HepG2 (cell line): ENCODE data around the gene MEX3A. TPM values are rescaled to one million over a fixed set of nuclear protein-coding genes. Genes with fewer than 3 reads are reported as not detected.

Experiments
- AGO2 ChIP-seq: fragments of 200-400 bp; formaldehyde crosslinking; optimal IDR thresholded peaks from 2 replicates; pipeline ENCODE3; 2017; ENCODE audit warnings: mild to moderate bottlenecking, low read depth, low read length, moderate library complexity
- ARID5B ChIP-seq: IDR thresholded peaks from 2 replicates; pipeline ENCODE4 v1.4.0; 2020; ENCODE audit warnings: mild to moderate bottlenecking, missing genetic modification reagents
- ARNT ChIP-seq: fragments of 450-650 bp; IDR thresholded peaks from 2 replicates; pipeline ENCODE4 v1.6.1; 2017
- DNMT3B ChIP-seq: conservative IDR thresholded peaks from 2 replicates; pipeline ENCODE4 v1.6.1; 2016; ENCODE audit warnings: missing biosample characterization, control low read depth
- FLYWCH1 ChIP-seq: sonication (generic); formaldehyde crosslinking; IDR thresholded peaks from 2 replicates; pipeline ENCODE4 v1.8.1; 2023; ENCODE audit warnings: mild to moderate bottlenecking, missing genetic modification reagents
- IKZF1 ChIP-seq: fragments of 450-650 bp; IDR thresholded peaks from 2 replicates; pipeline ENCODE4 v1.7.1; 2016
- JUND ChIP-seq: sonication (generic); formaldehyde crosslinking; IDR thresholded peaks from 2 replicates; pipeline ENCODE4 v1.8.0; 2022; ENCODE audit warnings: mild to moderate bottlenecking, missing genetic modification reagents
- KDM1A ChIP-seq: IDR thresholded peaks from 2 replicates; pipeline ENCODE4 v1.6.1; 2016; ENCODE audit warnings: missing compliant biosample characterization
- MXD4 ChIP-seq: IDR thresholded peaks from 2 replicates; pipeline ENCODE4 v1.6.1; 2016; ENCODE audit warnings: mild to moderate bottlenecking, missing biosample characterization, missing genetic modification reagents
- MXI1 ChIP-seq: IDR thresholded peaks from 3 replicates; pipeline ENCODE4 v1.6.1; 2012; ENCODE audit warnings: low read depth, low read length, inconsistent platforms, borderline replicate concordance
- NCOA1 ChIP-seq: sonication (generic); formaldehyde crosslinking; IDR thresholded peaks from 2 replicates; pipeline ENCODE4 v1.9.0; 2021; ENCODE audit warnings: missing genetic modification reagents
- NFAT5 ChIP-seq: sonication (generic); formaldehyde crosslinking; IDR thresholded peaks from 2 replicates; pipeline ENCODE4 v1.4.0; 2020; ENCODE audit warnings: missing genetic modification reagents
- NFE2L1 ChIP-seq: sonication (generic); formaldehyde crosslinking; IDR thresholded peaks from 2 replicates; pipeline ENCODE4 v1.4.0; 2020; ENCODE audit warnings: missing genetic modification reagents, mild to moderate bottlenecking, borderline replicate concordance
- POLR2A ChIP-seq, 2 experiments: IDR thresholded peaks; 2 replicates each; pipeline ENCODE4 v1.6.1; 2011; ENCODE audit warnings: low read depth in 2 of 2, low read length in 2 of 2, mild to moderate bottlenecking in 1 of 2, moderate library complexity in 1 of 2; ENCODE audit not compliant: insufficient read depth in 1 of 2
- SIN3B ChIP-seq: fragments of 150-350 bp; IDR thresholded peaks from 2 replicates; pipeline ENCODE4 v1.6.1; 2014; ENCODE audit warnings: low read length
- SKI ChIP-seq: fragments of 450-650 bp; IDR thresholded peaks from one replicate; pipeline ENCODE4 v1.6.1; 2018; ENCODE audit warnings: mild to moderate bottlenecking; ENCODE audit not compliant: partially characterized antibody
- ZFP1 ChIP-seq: IDR thresholded peaks from 2 replicates; pipeline ENCODE4 v1.6.1; 2016
- ZNF235 ChIP-seq: sonication (generic); formaldehyde crosslinking; IDR thresholded peaks from 2 replicates; pipeline ENCODE4 v1.8.1; 2023; ENCODE audit warnings: mild to moderate bottlenecking, missing genetic modification reagents, borderline replicate concordance
- polyA plus RNA-seq, 8 experiments: library from polyadenylated mRNA; depleted of rRNA in 3 of 8; stranded (reverse) in 7 of 8; unstranded in 1 of 8; fragments of >200 nt; fragmentation: Illumina TruSeq in 4 of 8; extraction: Trizol in 4 of 8; gene quantifications; 2 replicates each; pipeline versions ENCODE4 v1.2.1 to v1.2.3, GENCODE V29; 2011 to 2016; ENCODE audit warnings: low read depth in 4 of 8, missing spikeins in 1 of 8, mixed read lengths in 1 of 8; ENCODE audit not compliant: insufficient read depth in 1 of 8
- total RNA-seq, 5 experiments: library from RNA; depleted of rRNA; stranded (reverse); fragments of >200 nt; fragmentation: Illumina TruSeq; extraction: Trizol; gene quantifications; 2 replicates each; pipeline ENCODE4 v1.2.3, GENCODE V29; 2016; ENCODE audit warnings: low read depth in 1 of 5
- TF ChIP-seq, protein P1 (sequence below): sonication (generic); formaldehyde crosslinking; conservative IDR thresholded peaks from 2 replicates; pipeline ENCODE4 v1.5.0; 2020; ENCODE audit warnings: missing genetic modification reagents

Gene MEX3A
- total and polyA plus RNA-seq, 2 of the 13 experiments (the other 11 are each of a cell fraction or from before 2014, with no cell fraction given): 7.6 to 9.1 TPM

- TF ChIP-seq, protein P1, sequence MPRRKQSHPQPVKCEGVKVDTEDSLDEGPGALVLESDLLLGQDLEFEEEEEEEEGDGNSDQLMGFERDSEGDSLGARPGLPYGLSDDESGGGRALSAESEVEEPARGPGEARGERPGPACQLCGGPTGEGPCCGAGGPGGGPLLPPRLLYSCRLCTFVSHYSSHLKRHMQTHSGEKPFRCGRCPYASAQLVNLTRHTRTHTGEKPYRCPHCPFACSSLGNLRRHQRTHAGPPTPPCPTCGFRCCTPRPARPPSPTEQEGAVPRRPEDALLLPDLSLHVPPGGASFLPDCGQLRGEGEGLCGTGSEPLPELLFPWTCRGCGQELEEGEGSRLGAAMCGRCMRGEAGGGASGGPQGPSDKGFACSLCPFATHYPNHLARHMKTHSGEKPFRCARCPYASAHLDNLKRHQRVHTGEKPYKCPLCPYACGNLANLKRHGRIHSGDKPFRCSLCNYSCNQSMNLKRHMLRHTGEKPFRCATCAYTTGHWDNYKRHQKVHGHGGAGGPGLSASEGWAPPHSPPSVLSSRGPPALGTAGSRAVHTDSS (CRISPR knock-in tag): no peak
- TF ChIP-seq SIN3B (no peak), NFE2L1 (no peak), NCOA1 (CRISPR knock-in tag) (0 out of 2 replicates have a peak, but pooled peaks have one; percentile 75), ZNF235 (CRISPR knock-in tag) (no peak), KDM1A (peak; percentile 29; the same call in 1 of the 2 replicates), IKZF1 (no peak), FLYWCH1 (CRISPR knock-in tag) (no peak), NFAT5 (CRISPR knock-in tag) (no peak), SKI (peak; percentile 46), JUND (CRISPR knock-in tag) (peak; percentile 100), DNMT3B (CRISPR knock-in tag) (no peak), POLR2A (IDR thresholded peaks at IDR 0.05; ENCODE audit: insufficient read depth in 1 of 2, low read depth in 2 of 2, low read length in 2 of 2) (peak in 1 of 2 experiments; percentile 75; a peak in 2 of 4 replicates), MXD4 (CRISPR knock-in tag) (peak; percentile 79; the same call in 1 of the 2 replicates), ARNT (no peak), AGO2 (no peak), ARID5B (CRISPR knock-in tag) (peak; percentile 92), ZFP1 (CRISPR knock-in tag) (no peak), MXI1 (no peak; the same call in 2 of the 3 replicates)
Observed at GRCh38 chr1:156129687-156130577, 47.7 kb upstream of the MEX3A start (continued).
